Duodenal mucosa (tissue), 2 donors: Measurements from ENCODE around the gene CASQ2.

Experiments
- H3K27ac ChIP-seq: one replicate; pipeline ENCODE4 v1.7.0; 2013; ENCODE audit warnings: low read depth, low read length
- H3K27me3 ChIP-seq, 2 donors: one replicate each; pipeline ENCODE4 v1.7.0; 2013; ENCODE audit warnings: low read length in 2 of 2, control low read depth in 1 of 2; ENCODE audit not compliant: insufficient read depth in 2 of 2, control insufficient read depth in 1 of 2
- H3K36me3 ChIP-seq, 2 donors: one replicate each; pipeline ENCODE4 v1.7.0; 2013; ENCODE audit warnings: low read length in 2 of 2, control low read depth in 1 of 2; ENCODE audit not compliant: insufficient read depth in 2 of 2, control insufficient read depth in 1 of 2
- H3K4me1 ChIP-seq, 2 donors: one replicate each; pipeline ENCODE4 v1.7.0; 2013; ENCODE audit warnings: low read length in 2 of 2, control low read depth in 1 of 2; ENCODE audit not compliant: insufficient read depth in 2 of 2, control insufficient read depth in 1 of 2
- H3K4me3 ChIP-seq, 2 donors: one replicate each; pipeline ENCODE4 v1.7.0; 2013; ENCODE audit warnings: low read length in 2 of 2, low read depth in 1 of 2
- H3K9ac ChIP-seq, 2 donors: one replicate each; pipeline ENCODE4 v1.7.0; 2013; ENCODE audit warnings: low read length in 2 of 2, low read depth in 1 of 2
- H3K9me3 ChIP-seq, 2 donors: one replicate each; pipeline ENCODE4 v1.7.0; 2013; ENCODE audit warnings: low read length in 2 of 2, control low read depth in 1 of 2; ENCODE audit not compliant: control insufficient read depth in 1 of 2

Gene CASQ2

DNA sequence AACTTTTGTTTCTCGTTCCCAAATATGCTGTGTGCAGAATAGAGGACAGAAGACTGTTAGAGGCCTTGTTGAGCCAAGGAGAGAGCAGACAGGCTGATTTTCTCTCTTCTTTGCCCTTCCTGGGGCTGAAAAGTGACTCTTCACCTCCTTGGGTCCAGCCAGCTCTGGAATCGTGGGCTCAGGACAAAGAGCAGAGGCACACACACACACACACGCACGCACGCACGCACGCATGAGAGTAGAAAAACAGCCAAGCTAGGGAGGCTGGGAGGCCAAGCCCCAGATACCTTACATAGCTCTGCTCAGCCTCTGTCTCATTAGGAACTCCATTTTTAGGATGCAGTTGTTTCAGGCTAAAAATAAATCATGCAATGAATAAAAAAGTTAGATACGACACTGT is at the start of gene CASQ2:
Gene CASQ2, minus strand, starts transcription at position 166 of the 400 bp plus-strand sequence. CDS start 173 bp downstream, outside the sequence.
- H3K9ac ChIP-seq = no peak within 1 kb of the TSS
- no peaks in the 10 kb centered on the region for H3K36me3 ChIP-seq
- no peaks in the 10 kb centered on the region for H3K9me3 ChIP-seq
- no peak within 1 kb of the TSS for H3K4me3 ChIP-seq
- no peak within 1 kb of the TSS for H3K27ac ChIP-seq
- H3K4me1 ChIP-seq = no peaks in the 10 kb centered on the region
- no peaks in the 10 kb centered on the region for H3K27me3 ChIP-seq

DNA sequence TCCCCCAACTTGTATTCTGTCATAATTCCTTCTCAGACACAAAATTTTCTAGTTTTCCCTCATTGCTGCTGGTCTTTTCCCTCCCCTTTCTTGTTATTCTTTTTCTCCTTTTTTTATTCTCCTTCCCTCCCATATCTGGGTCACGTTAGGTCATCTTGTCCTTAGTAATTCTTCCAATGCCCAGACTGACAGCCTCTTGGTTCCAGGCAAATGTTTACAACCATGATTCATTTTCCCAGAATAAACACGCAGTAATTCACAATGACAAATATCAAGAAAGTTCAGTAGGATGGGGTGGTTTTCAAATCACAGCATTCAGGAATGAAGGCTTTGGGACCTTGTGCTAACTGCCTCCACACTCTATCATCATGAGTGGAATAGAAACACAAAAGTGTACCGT is 47.2 kb upstream of the CASQ2 start:
- H3K27ac ChIP-seq = no peak overlapping the region
- H3K4me3 ChIP-seq = no peak overlapping the region
- H3K9me3 ChIP-seq = no peaks in the 10 kb centered on the region
- peaks cover 8 to 18% of the 10 kb centered on the region in 2 donors for H3K4me1 ChIP-seq
- H3K36me3 ChIP-seq = no peaks in the 10 kb centered on the region
- H3K27me3 ChIP-seq = no peaks in the 10 kb centered on the region
- H3K9ac ChIP-seq = no peak overlapping the region

DNA sequence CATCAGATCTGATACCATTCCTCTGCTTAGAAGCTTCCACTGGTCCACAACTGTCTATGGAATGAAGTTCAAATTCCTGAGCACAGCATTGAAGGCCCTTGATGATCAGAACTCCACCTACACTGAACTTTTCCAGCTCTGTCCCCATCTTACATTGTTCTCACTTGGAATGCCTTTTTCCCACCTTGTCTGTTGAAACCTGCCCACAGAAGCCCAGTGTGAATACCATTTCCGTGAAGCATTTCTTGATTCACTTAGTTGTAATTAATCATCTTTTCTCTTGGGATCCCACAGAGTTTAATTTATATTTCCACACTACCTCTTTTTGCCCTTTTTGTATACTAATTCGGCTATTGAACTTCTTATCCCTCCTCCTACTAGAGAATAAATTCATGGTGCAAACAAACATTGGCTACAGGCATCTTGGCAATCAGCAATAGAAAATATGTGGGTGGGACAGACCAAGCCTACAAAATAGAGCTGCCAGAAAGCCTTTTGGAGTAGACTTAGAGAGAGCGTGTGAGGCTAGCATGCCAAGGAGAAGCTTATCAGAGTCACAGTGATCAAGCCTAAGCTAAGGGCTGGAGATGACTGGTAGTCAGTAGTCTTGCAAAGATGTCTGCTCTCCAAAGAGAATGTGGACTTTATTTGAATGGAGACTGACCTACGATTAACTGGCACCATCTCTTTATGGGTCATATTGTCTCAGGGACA is 46.3 kb upstream of the CASQ2 start:
- H3K27ac ChIP-seq = no peak overlapping the region
- H3K36me3 ChIP-seq = no peaks in the 10 kb centered on the region
- H3K9ac ChIP-seq = no peak overlapping the region
- H3K9me3 ChIP-seq = no peaks in the 10 kb centered on the region
- H3K4me1 ChIP-seq = peaks cover 8 to 26% of the 10 kb centered on the region in 2 donors
- no peaks in the 10 kb centered on the region for H3K27me3 ChIP-seq
- no peak overlapping the region for H3K4me3 ChIP-seq

DNA sequence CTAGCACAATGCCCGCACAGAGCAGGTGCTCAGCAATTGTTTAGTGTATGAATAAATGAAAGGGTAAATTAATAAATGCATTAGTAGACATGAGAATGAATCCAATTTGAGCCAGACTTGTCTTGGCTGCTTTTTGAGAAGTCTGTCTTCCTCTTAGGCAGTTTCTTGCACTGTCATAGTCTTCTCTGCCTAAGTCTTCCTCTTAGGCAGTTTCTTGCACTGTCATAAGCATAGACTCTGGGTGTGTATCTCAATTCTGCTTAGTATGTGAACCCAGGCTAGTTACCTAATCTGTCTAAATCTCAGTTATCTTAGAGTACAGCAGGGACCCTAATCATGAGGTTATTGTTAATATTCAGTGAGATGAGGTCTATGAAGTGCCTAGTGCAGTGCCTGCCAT is 45.2 kb upstream of the CASQ2 start:
- no peaks in the 10 kb centered on the region for H3K36me3 ChIP-seq
- peaks cover 8 to 34% of the 10 kb centered on the region in 2 donors for H3K4me1 ChIP-seq
- no peaks in the 10 kb centered on the region for H3K9me3 ChIP-seq
- no peaks in the 10 kb centered on the region for H3K27me3 ChIP-seq
- no peak overlapping the region for H3K9ac ChIP-seq
- no peak overlapping the region for H3K27ac ChIP-seq
- no peak overlapping the region for H3K4me3 ChIP-seq

DNA sequence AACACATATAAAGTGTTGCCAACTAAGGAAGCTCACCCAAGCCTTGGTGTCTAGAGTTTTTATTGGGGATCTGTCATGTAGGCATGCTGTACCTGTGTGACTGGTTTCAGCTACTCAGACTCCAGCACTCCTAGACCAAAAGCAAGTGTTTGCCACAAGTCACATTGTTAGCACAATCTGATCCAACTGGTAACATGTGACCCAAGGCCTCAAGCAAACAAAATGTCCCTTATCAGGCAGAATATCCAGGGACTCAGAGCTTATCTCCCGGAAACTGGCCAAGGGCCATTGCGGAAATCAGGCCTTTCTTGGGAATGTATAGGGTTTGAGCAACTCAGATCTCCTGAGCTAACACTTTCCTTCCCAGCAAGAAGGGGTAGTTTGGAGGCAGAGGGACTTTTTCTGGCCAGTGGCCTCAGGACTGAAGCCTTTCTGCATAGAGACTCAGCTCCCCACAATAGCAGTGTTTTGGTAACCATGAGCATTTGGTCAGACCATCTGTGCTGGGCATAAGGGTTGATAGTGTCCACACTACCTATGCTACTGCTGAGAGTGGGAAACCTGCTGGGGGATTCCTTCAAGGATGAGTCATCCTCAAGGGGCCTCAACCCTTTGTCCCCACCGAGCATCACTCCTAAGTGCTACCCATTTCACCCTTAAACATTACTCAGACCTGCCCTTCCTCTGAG is 42.8 kb upstream of the CASQ2 start:
- no peaks in the 10 kb centered on the region for H3K36me3 ChIP-seq
- H3K9me3 ChIP-seq = no peaks in the 10 kb centered on the region
- peaks cover 5 to 27% of the 10 kb centered on the region in 2 donors for H3K4me1 ChIP-seq
- H3K4me3 ChIP-seq = no peak overlapping the region
- no peak overlapping the region for H3K9ac ChIP-seq
- H3K27me3 ChIP-seq = no peaks in the 10 kb centered on the region
- no peak overlapping the region for H3K27ac ChIP-seq

DNA sequence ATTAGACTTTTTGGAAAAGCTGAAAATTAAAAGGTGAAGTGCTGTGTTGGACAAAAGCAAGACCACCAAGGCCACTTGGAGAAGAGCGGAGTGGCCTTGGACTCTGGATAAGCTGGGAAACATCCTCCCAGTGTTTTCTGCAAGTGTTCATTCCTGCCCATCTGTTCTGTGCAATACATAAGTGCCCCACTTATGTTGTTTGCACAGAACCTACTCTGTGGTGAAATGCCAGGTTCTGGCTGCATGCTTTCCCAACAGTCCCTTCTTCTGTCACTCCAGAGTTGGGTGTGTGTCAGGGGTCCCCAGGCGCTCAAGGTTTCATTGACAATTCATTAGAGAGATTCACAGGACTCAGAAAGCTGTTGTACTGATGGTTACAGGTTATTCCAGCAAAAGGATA is 42.1 kb upstream of the CASQ2 start:
- no peaks in the 10 kb centered on the region for H3K36me3 ChIP-seq
- no peaks in the 10 kb centered on the region for H3K9me3 ChIP-seq
- H3K27ac ChIP-seq = no peak overlapping the region
- H3K9ac ChIP-seq = no peak overlapping the region
- H3K4me3 ChIP-seq = no peak overlapping the region
- H3K4me1 ChIP-seq = peaks cover 5 to 27% of the 10 kb centered on the region in 2 donors
- no peaks in the 10 kb centered on the region for H3K27me3 ChIP-seq

DNA sequence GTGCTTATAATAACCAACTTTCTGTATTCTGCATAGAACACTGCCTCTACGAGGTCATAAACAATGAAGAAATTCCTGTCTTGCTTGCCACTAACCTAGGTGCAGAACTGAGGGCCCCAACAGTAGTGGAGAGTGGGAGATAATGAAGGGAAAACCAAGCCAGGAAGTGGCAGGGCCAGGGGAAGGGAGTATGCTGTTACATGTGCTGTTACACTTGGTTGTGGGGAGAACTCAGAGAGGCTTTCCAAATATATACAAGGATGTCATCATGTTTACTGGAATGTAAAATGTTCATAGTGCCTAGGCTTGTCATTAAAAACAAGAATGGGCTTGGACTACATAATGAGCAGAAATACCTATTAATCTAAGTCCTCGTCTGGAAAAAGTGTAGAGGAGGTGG is 41.3 kb upstream of the CASQ2 start:
- Histone ChIP-seq H3K27ac (no peak overlapping the region), H3K4me1 (peaks cover 5 to 27% of the 10 kb centered on the region in 2 donors), H3K27me3 (no peaks in the 10 kb centered on the region), H3K9me3 (no peaks in the 10 kb centered on the region), H3K36me3 (no peaks in the 10 kb centered on the region), H3K4me3 (no peak overlapping the region), H3K9ac (no peak overlapping the region)

DNA sequence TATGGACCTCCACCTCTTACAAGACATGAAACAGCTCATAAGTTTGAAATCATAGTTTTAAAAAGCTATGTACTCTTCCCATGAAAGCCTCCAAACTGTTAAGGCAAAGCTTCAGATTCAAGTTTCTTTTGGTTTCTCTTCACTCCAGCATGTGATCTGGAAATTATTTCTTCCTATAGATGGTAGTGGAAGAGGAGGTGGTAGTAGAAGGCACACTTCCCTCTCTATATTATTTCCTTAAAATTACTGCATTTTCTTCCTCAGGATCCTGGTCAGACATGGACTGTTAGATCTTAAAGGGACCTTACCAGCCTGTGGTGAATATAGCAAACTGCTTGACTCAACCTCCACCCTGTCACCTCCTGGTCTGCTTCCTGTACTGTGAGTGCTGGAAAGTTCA is 40.6 kb upstream of the CASQ2 start:
- no peak overlapping the region for H3K4me3 ChIP-seq
- no peak overlapping the region for H3K27ac ChIP-seq
- peaks cover 5 to 27% of the 10 kb centered on the region in 2 donors for H3K4me1 ChIP-seq
- no peaks in the 10 kb centered on the region for H3K36me3 ChIP-seq
- no peaks in the 10 kb centered on the region for H3K27me3 ChIP-seq
- H3K9me3 ChIP-seq = no peaks in the 10 kb centered on the region
- H3K9ac ChIP-seq = no peak overlapping the region

DNA sequence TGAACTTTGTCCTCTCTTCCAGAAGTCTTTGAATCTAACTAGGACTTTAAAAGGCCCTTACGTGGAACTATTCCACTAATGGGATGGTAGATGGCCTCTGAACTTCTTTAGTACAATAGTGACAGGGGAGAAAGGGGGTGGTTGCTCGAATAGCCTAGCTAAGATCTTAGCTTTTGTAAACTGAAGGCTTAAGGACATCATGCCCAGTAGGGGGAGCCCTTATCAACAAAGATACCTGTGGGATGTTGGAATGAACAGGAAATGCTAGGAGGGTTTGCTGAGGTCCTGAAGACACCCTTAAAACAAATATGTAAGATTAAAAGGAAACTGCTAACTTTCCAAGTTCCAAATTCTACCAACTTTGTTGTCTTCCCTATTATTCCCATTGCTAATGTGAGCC is 39.2 kb upstream of the CASQ2 start:
- H3K9ac ChIP-seq = no peak overlapping the region
- no peaks in the 10 kb centered on the region for H3K9me3 ChIP-seq
- peaks cover 5 to 27% of the 10 kb centered on the region in 2 donors for H3K4me1 ChIP-seq
- H3K4me3 ChIP-seq = no peak overlapping the region
- H3K36me3 ChIP-seq = no peaks in the 10 kb centered on the region
- H3K27ac ChIP-seq = no peak overlapping the region
- no peaks in the 10 kb centered on the region for H3K27me3 ChIP-seq

DNA sequence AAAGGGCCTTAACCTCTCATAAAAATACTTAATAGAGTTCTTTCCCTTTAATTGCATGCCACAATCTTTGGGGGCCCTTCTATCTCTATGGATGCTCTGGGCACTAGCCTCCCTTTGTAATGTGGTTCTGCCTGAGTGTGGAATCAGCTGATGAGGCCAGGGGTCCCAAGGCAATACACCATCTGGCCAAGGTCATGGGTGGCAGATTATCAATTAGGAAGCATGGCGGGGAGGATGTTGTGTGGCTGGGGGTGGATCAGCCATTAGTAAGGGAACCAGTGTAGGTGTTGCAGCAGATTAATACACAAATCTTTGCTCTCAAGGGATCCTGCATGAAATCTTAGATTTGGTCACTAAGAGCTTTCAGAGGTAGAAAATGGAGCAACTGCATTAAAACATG is 37.1 kb upstream of the CASQ2 start:
- H3K9ac ChIP-seq = no peak overlapping the region
- no peak overlapping the region for H3K27ac ChIP-seq
- no peak overlapping the region for H3K4me3 ChIP-seq
- no peaks in the 10 kb centered on the region for H3K36me3 ChIP-seq
- no peaks in the 10 kb centered on the region for H3K9me3 ChIP-seq
- peaks cover 0 to 14% of the 10 kb centered on the region in 2 donors for H3K4me1 ChIP-seq
- H3K27me3 ChIP-seq = no peaks in the 10 kb centered on the region
